ENCODE data around the gene ARHGEF3.

ARHGEF3 gene

GRCh38 chr3:56819016-56819809 lies 17.5 kb upstream of the ARHGEF3 start:
- DNase-seq, result peak; percentile 32

GRCh38 chr3:56818156-56818985 lies 16.6 kb upstream of the ARHGEF3 start:
- no peak for DNase-seq

- DNase-seq, result no peak
Measured at GRCh38 chr3:56817646-56818045, 15.9 kb upstream of the ARHGEF3 start.

GRCh38 chr3:56816061-56816460 lies 14.3 kb upstream of the ARHGEF3 start:
- no peak for DNase-seq

GRCh38 chr3:56815589-56815988 lies 13.8 kb upstream of the ARHGEF3 start:
- no peak for DNase-seq

GRCh38 chr3:56813653-56813960 lies 11.9 kb upstream of the ARHGEF3 start:
- no peak for DNase-seq

- DNase-seq, result no peak
Measured at GRCh38 chr3:56812754-56813652, 11.3 kb upstream of the ARHGEF3 start.

GRCh38 chr3:56811546-56812202 lies 9.9 kb upstream of the ARHGEF3 start:
- no peak for DNase-seq

GRCh38 chr3:56810577-56811545 lies 9.1 kb upstream of the ARHGEF3 start:
- DNase-seq, result no peak

- no peak for DNase-seq
Measured at GRCh38 chr3:56806407-56806806, 4.7 kb upstream of the ARHGEF3 start.

- DNase-seq, result no peak
Measured at GRCh38 chr3:56802790-56803189, 1.0 kb upstream of the ARHGEF3 start.

- DNase-seq, result no peak
Measured at GRCh38 chr3:56802378-56802745, 613 bp upstream of the ARHGEF3 start.

GRCh38 chr3:56800832-56801661 lies 702 bp downstream of the ARHGEF3 start:
- no peak for DNase-seq

- no peak for DNase-seq
Measured at GRCh38 chr3:56800130-56800831, 1.5 kb downstream of the ARHGEF3 start.

- DNase-seq, result peak; percentile 51
Measured at GRCh38 chr3:56799251-56799882, 2.4 kb downstream of the ARHGEF3 start.

- no peak for DNase-seq
Measured at GRCh38 chr3:56796996-56797395, 4.8 kb downstream of the ARHGEF3 start.

- DNase-seq, result no peak
Measured at GRCh38 chr3:56796202-56796601, 5.5 kb downstream of the ARHGEF3 start.

- DNase-seq, result no peak
Measured at GRCh38 chr3:56795829-56796185, 5.9 kb downstream of the ARHGEF3 start.

- no peak for DNase-seq
Measured at GRCh38 chr3:56795097-56795828, 6.5 kb downstream of the ARHGEF3 start.

Data from NCI-H2029 treated with DMSO at 0.1 percent for 48 hours (cell line).